Uterus (tissue), 2 donors: ENCODE results near the gene STAT4.

Source experiments
- POLR2A ChIP-seq, 2 donors: fragments of 450-650 bp; IDR thresholded peaks; one replicate each; pipeline ENCODE4 v1.6.1; 2016; ENCODE audit warnings: antibody characterized with exemption in 2 of 2, mild to moderate bottlenecking in 1 of 2, moderate library complexity in 1 of 2
- TF ChIP-seq, protein P1 (sequence below), 4 experiments: fragments of 200-600 bp in 2 of 4; fragments of 450-650 bp in 2 of 4; sonication (generic) in 2 of 4; IDR thresholded peaks; one replicate each; pipeline ENCODE4 v1.5.1; 2016 to 2019; ENCODE audit warnings: antibody characterized with exemption in 4 of 4, mild to moderate bottlenecking in 2 of 4, moderate library complexity in 1 of 4

DNA sequence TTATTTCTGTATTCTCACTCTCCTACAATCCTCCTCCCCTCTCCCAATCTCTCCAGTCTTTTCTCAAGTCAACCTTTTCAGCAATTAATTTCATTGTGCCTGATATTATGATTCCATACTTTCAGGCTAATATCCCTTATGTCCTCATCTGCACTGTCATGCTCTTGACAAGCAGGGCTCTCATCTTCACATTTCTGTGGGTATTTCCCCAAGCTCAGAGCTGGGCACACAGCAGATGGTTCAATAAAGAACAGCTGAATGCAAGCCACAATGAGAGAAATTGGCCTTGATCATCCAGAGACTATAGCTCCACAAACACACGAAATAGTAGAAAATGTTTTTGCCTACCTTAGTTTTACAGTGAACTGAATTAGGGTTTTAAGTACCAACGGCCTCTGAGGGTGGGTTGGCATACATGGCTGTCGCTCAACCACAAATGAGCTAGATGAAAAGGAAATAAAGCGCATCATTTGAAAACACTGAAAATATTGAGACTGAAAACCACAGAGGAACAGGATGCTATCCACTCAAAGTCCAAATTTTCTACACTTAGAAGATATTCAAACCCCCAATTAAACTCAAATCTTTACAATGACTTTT is 89.3 kb downstream of the STAT4 start:
- TF ChIP-seq, protein P1, sequence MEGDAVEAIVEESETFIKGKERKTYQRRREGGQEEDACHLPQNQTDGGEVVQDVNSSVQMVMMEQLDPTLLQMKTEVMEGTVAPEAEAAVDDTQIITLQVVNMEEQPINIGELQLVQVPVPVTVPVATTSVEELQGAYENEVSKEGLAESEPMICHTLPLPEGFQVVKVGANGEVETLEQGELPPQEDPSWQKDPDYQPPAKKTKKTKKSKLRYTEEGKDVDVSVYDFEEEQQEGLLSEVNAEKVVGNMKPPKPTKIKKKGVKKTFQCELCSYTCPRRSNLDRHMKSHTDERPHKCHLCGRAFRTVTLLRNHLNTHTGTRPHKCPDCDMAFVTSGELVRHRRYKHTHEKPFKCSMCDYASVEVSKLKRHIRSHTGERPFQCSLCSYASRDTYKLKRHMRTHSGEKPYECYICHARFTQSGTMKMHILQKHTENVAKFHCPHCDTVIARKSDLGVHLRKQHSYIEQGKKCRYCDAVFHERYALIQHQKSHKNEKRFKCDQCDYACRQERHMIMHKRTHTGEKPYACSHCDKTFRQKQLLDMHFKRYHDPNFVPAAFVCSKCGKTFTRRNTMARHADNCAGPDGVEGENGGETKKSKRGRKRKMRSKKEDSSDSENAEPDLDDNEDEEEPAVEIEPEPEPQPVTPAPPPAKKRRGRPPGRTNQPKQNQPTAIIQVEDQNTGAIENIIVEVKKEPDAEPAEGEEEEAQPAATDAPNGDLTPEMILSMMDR (IDR thresholded peaks at IDR 0.05) = no peak
- TF ChIP-seq POLR2A (IDR thresholded peaks at IDR 0.05) = no peak
